ENCODE results near the gene ATG2B.

GRCh38 chr14:96390965-96391292, 27.8 kb upstream of the ATG2B start:
- TF ChIP-seq, protein P1, sequence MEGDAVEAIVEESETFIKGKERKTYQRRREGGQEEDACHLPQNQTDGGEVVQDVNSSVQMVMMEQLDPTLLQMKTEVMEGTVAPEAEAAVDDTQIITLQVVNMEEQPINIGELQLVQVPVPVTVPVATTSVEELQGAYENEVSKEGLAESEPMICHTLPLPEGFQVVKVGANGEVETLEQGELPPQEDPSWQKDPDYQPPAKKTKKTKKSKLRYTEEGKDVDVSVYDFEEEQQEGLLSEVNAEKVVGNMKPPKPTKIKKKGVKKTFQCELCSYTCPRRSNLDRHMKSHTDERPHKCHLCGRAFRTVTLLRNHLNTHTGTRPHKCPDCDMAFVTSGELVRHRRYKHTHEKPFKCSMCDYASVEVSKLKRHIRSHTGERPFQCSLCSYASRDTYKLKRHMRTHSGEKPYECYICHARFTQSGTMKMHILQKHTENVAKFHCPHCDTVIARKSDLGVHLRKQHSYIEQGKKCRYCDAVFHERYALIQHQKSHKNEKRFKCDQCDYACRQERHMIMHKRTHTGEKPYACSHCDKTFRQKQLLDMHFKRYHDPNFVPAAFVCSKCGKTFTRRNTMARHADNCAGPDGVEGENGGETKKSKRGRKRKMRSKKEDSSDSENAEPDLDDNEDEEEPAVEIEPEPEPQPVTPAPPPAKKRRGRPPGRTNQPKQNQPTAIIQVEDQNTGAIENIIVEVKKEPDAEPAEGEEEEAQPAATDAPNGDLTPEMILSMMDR (IDR thresholded peaks at IDR 0.05; ENCODE audit: low read depth, low read length), result no peak
- no peak for TF ChIP-seq EZH2phosphoT487 (IDR thresholded peaks at IDR 0.05; ENCODE audit: low read depth)
